Measurements from ENCODE around the gene ANTKMT. TPM values are rescaled to one million over a fixed set of nuclear protein-coding genes. Genes with fewer than 3 reads are reported as not detected.

The ANTKMT gene
- total and polyA plus RNA-seq, 8 donors, result 7.7 to 52.9 (median 14.1) TPM

DNA sequence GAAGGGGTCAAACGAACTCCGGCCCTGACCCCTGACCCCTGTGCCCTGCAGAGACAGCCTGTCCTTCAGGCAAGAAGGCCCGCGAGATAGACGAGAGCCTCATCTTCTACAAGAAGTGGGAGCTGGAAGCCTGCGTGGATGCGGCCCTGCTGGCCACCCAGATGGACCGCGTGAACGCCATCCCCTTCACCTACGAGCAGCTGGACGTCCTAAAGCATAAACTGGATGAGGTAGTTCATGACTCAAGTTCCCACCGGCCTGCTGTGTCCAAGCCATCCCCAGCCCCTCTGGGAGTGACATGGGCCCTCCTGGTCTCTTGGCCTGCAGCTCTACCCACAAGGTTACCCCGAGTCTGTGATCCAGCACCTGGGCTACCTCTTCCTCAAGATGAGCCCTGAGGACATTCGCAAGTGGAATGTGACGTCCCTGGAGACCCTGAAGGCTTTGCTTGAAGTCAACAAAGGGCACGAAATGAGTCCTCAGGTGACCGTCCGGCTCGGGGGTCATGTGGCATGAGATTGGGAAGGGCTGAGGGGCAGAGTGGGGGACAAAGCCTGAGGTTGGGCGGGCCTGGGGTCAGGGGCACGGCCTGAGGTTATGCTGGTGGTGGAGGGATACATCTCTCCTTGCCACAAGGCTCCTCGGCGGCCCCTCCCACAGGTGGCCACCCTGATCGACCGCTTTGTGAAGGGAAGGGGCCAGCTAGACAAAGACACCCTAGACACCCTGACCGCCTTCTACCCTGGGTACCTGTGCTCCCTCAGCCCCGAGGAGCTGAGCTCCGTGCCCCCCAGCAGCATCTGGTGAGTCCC is 45.3 kb downstream of the ANTKMT start:
- peaks cover 0 to 48% of the 10 kb centered on the region in 2 donors for H3K27me3 ChIP-seq
- ATAC-seq, result no peak
- H3K36me3 ChIP-seq, result no peaks in the 10 kb centered on the region
- intact Hi-C loops (cut with DNase I), result no loop called here
- H3K27ac ChIP-seq, result no peak overlapping the region
- DNase-seq, result no peak
- no peak overlapping the region for H3K4me3 ChIP-seq
- H3K9me3 ChIP-seq, result no peaks in the 10 kb centered on the region
- no peaks in the 10 kb centered on the region for H3K4me1 ChIP-seq
- TF ChIP-seq, protein P1, sequence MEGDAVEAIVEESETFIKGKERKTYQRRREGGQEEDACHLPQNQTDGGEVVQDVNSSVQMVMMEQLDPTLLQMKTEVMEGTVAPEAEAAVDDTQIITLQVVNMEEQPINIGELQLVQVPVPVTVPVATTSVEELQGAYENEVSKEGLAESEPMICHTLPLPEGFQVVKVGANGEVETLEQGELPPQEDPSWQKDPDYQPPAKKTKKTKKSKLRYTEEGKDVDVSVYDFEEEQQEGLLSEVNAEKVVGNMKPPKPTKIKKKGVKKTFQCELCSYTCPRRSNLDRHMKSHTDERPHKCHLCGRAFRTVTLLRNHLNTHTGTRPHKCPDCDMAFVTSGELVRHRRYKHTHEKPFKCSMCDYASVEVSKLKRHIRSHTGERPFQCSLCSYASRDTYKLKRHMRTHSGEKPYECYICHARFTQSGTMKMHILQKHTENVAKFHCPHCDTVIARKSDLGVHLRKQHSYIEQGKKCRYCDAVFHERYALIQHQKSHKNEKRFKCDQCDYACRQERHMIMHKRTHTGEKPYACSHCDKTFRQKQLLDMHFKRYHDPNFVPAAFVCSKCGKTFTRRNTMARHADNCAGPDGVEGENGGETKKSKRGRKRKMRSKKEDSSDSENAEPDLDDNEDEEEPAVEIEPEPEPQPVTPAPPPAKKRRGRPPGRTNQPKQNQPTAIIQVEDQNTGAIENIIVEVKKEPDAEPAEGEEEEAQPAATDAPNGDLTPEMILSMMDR (IDR thresholded peaks at IDR 0.05), result no peak

DNA sequence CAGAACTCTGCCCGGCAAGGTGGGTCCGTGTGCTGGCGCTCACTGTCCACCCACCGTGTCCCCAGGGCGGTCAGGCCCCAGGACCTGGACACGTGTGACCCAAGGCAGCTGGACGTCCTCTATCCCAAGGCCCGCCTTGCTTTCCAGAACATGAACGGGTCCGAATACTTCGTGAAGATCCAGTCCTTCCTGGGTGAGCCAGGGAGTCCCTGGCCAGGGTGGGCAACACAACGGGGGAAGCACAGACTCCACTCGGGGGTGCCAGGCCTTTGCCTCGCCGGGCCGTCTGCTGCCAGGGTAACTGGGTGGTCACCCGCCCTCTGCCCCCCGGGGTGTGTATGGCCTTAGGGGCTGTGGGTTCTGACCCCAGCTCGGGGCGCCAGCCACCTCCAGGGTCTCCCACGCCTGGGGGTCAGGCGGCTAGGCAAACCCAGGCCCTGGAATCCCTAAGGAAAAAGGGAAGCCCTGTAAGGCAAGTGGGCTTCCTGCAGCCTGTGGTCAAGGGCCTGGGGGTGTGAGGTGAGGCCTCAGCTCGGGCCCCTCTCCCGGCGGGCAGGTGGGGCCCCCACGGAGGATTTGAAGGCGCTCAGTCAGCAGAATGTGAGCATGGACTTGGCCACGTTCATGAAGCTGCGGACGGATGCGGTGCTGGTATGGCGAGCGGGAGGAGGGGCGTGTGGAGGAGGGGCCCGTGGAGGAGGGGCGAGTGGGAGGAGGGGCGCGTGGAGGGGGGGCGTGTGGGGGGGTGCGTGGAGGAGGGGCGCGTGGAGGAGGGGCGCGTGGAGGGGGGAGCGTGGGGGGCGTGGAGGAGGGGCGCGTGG is 46.1 kb downstream of the ANTKMT start:
- intact Hi-C loops (cut with DNase I), result no loop called here
- no peak for ATAC-seq
- H3K4me3 ChIP-seq, result no peak overlapping the region
- TF ChIP-seq, protein P1 (IDR thresholded peaks at IDR 0.05), result no peak
- no peaks in the 10 kb centered on the region for H3K9me3 ChIP-seq
- H3K27ac ChIP-seq, result no peak overlapping the region
- H3K27me3 ChIP-seq, result peaks cover 0 to 42% of the 10 kb centered on the region in 2 donors
- DNase-seq, result no peak
- no peaks in the 10 kb centered on the region for H3K4me1 ChIP-seq
- no peaks in the 10 kb centered on the region for H3K36me3 ChIP-seq

DNA sequence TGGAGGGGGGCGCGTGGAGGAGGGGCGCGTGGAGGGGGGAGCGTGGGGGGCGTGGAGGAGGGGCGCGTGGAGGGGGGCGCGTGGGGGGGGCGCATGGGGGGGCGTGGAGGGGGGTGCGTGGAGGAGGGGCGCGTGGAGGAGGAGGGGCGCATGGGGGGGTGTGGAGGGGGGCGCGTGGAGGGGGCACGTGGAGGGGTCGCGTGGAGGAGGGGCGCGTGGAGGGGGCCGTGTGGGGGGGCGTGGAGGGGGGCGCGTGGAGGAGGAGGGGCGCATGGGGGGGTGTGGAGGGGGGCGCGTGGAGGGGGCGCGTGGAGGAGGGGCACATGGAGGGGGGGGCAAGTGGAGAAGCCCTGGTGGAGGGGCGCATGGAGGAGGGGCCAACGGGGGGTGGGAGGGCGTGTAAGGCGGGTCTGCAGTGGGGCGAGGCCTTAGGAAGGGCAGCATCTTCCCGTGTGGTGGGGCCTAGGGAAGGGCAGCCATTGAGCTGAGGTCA is 46.8 kb downstream of the ANTKMT start:
- DNase-seq (no peak), ATAC-seq (no peak)
- Histone ChIP-seq H3K27me3 (peaks cover 0 to 39% of the 10 kb centered on the region in 2 donors), H3K36me3 (no peaks in the 10 kb centered on the region), H3K27ac (no peak overlapping the region), H3K9me3 (no peaks in the 10 kb centered on the region), H3K4me1 (no peaks in the 10 kb centered on the region), H3K4me3 (no peak overlapping the region)
- intact Hi-C loops (cut with DNase I), result no loop called here
- TF ChIP-seq, protein P1 (IDR thresholded peaks at IDR 0.05), result no peak

DNA sequence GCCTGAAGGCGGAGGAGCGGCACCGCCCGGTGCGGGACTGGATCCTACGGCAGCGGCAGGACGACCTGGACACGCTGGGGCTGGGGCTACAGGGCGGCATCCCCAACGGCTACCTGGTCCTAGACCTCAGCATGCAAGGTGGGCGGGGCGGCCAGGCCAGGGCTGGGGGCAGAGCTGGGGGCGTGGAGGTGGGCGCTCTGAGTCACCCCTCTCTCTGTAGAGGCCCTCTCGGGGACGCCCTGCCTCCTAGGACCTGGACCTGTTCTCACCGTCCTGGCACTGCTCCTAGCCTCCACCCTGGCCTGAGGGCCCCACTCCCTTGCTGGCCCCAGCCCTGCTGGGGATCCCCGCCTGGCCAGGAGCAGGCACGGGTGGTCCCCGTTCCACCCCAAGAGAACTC is 47.5 kb downstream of the ANTKMT start:
- intact Hi-C loops (cut with DNase I), result no loop called here
- ATAC-seq, result peak; percentile 11
- no peak overlapping the region for H3K27ac ChIP-seq

More for the DNA sequence above, 47.5 kb downstream of the ANTKMT start:
- H3K9me3 ChIP-seq, result no peaks in the 10 kb centered on the region
- TF ChIP-seq, protein P1 (IDR thresholded peaks at IDR 0.05), result no peak
- DNase-seq, result no peak
- H3K36me3 ChIP-seq, result no peaks in the 10 kb centered on the region
- H3K27me3 ChIP-seq, result peaks cover 0 to 35% of the 10 kb centered on the region in 2 donors
- H3K4me3 ChIP-seq, result no peak overlapping the region
- H3K4me1 ChIP-seq, result no peaks in the 10 kb centered on the region

Measured in left lung (tissue), 10 donors.